CD14-positive monocyte (primary cell): ENCODE data around the gene ZNF385B. TPM values are rescaled to one million over a fixed set of nuclear protein-coding genes. Genes with fewer than 3 reads are reported as not detected.

Experiments
- DNase-seq, 3 donors: peaks; one replicate each; pipeline ENCODE4 v3.0.0-alpha.2; 2011 to 2022
- H2AFZ ChIP-seq: 2 replicates; pipeline ENCODE4 v1.6.0; 2012; ENCODE audit warnings: mild to moderate bottlenecking, low read depth, low read length, inconsistent platforms; ENCODE audit not compliant: insufficient read depth, poor library complexity, severe bottlenecking
- H3K27ac ChIP-seq, 2 donors: 1 replicate in 1 of 2; 2 replicates in 1 of 2; pipeline ENCODE4 v1.5.1; 2012 to 2013; ENCODE audit warnings: low read length in 2 of 2, control low read depth in 1 of 2, inconsistent platforms in 1 of 2, low read depth in 1 of 2, mild to moderate bottlenecking in 1 of 2
- H3K27me3 ChIP-seq, 2 donors: one replicate each; pipeline versions ENCODE4 v1.6.0 to v1.6.1; 2011 to 2013; ENCODE audit warnings: low read length in 2 of 2; ENCODE audit not compliant: control insufficient read depth in 2 of 2, insufficient read depth in 2 of 2
- H3K36me3 ChIP-seq, 2 donors: replicated peaks in 1 of 2; 1 replicate in 1 of 2; 2 replicates in 1 of 2; pipeline versions ENCODE4 v1.5.1 to v1.6.1; 2012 to 2013; ENCODE audit warnings: low read length in 2 of 2, control low read depth in 1 of 2, inconsistent platforms in 1 of 2, mild to moderate bottlenecking in 1 of 2; ENCODE audit not compliant: insufficient read depth in 2 of 2, control insufficient read depth in 1 of 2
- H3K4me1 ChIP-seq, 2 donors: 1 replicate in 1 of 2; 2 replicates in 1 of 2; pipeline versions ENCODE4 v1.5.1 to v1.6.1; 2012 to 2013; ENCODE audit warnings: low read length in 2 of 2, control low read depth in 1 of 2, inconsistent platforms in 1 of 2, mild to moderate bottlenecking in 1 of 2, moderate library complexity in 1 of 2; ENCODE audit not compliant: insufficient read depth in 2 of 2, control insufficient read depth in 1 of 2
- H3K4me2 ChIP-seq: replicated peaks from 2 replicates; pipeline ENCODE3; 2012; ENCODE audit warnings: low read length, moderate library complexity, mild to moderate bottlenecking; ENCODE audit not compliant: poor library complexity, severe bottlenecking; ENCODE audit errors: extremely low read depth
- H3K4me3 ChIP-seq, 3 experiments: fragments of 200-600 bp in 1 of 3; sonication (generic) in 1 of 3; replicated peaks in 1 of 3; 1 replicate in 2 of 3; 2 replicates in 1 of 3; pipeline ENCODE4 v1.5.1; 2011 to 2013; ENCODE audit warnings: low read length in 3 of 3, mild to moderate bottlenecking in 3 of 3, control low read depth in 2 of 3, low read depth in 2 of 3, inconsistent platforms in 1 of 3, moderate library complexity in 1 of 3
- H3K79me2 ChIP-seq: 2 replicates; pipeline ENCODE4 v1.6.0; 2012; ENCODE audit warnings: mild to moderate bottlenecking, control low read depth, inconsistent platforms, low read length, moderate library complexity; ENCODE audit not compliant: insufficient read depth
- H3K9ac ChIP-seq: 2 replicates; pipeline ENCODE4 v1.6.0; 2017; ENCODE audit warnings: low read length, mild to moderate bottlenecking; ENCODE audit not compliant: insufficient read depth, poor library complexity, severe bottlenecking
- H3K9me3 ChIP-seq, 2 donors: replicated peaks in 1 of 2; 1 replicate in 1 of 2; 2 replicates in 1 of 2; pipeline versions ENCODE4 v1.5.1 to v1.6.1; 2012 to 2013; ENCODE audit warnings: low read length in 2 of 2, control low read depth in 1 of 2; ENCODE audit not compliant: control insufficient read depth in 1 of 2, insufficient read depth in 1 of 2
- H4K20me1 ChIP-seq: 2 replicates; pipeline ENCODE4 v1.6.0; 2012; ENCODE audit warnings: mild to moderate bottlenecking, low read length, control low read depth, moderate library complexity; ENCODE audit not compliant: insufficient read depth
- H3K27ac Mint-ChIP-seq, 7 donors: one replicate each; pipeline ENCODE4 v1.8.0; 2020; ENCODE audit warnings: mild to moderate bottlenecking in 7 of 7, mixed read lengths in 7 of 7, moderate library complexity in 6 of 7, inconsistent platforms in 2 of 7
- H3K27me3 Mint-ChIP-seq, 3 donors: one replicate each; pipeline ENCODE4 v1.8.0; 2021 to 2022; ENCODE audit warnings: low read depth in 3 of 3, mild to moderate bottlenecking in 3 of 3, mixed read lengths in 3 of 3, moderate library complexity in 3 of 3, inconsistent platforms in 1 of 3
- H3K36me3 Mint-ChIP-seq, 2 donors: one replicate each; pipeline ENCODE4 v1.8.0; 2020; ENCODE audit warnings: mixed read lengths in 2 of 2, inconsistent platforms in 1 of 2, mild to moderate bottlenecking in 1 of 2
- H3K4me1 Mint-ChIP-seq: one replicate; pipeline ENCODE4 v1.8.0; 2020; ENCODE audit warnings: mild to moderate bottlenecking, mixed read lengths
- H3K4me3 Mint-ChIP-seq, 2 donors: one replicate each; pipeline ENCODE4 v1.8.0; 2020; ENCODE audit warnings: mild to moderate bottlenecking in 2 of 2, mixed read lengths in 2 of 2, moderate library complexity in 1 of 2
- H3K9me3 Mint-ChIP-seq, 7 donors: one replicate each; pipeline ENCODE4 v1.8.0; 2020 to 2022; ENCODE audit warnings: mixed read lengths in 7 of 7, mild to moderate bottlenecking in 6 of 7, moderate library complexity in 6 of 7, inconsistent platforms in 2 of 7
- WGBS: methylation state at CpG from one replicate; pipeline ENCODE4 v1.1.5; 2013; ENCODE audit warnings: missing lambda C conversion rate; ENCODE audit not compliant: insufficient coverage; 5-methylcytosine and 5-hydroxymethylcytosine counted together
- intact Hi-C, 2 donors: fragments of 100-400 bp; cut with micrococcal nuclease; formaldehyde crosslinking; loops; one replicate each; pipeline versions ENCODE4 v1.15.0 to v1.15.1; 2023
- polyA plus RNA-seq, 3 donors: library from polyadenylated mRNA; depleted of rRNA in 1 of 3; unstranded in 2 of 3; stranded (reverse) in 1 of 3; fragments of 300-500 nt in 2 of 3; fragments of >200 nt in 1 of 3; fragmentation: Illumina TruSeq in 2 of 3; gene quantifications; 1 replicate in 2 of 3; 2 replicates in 1 of 3; pipeline ENCODE4 v1.2.3, GENCODE V29; 2012 to 2021
- TF ChIP-seq, protein P1 (sequence below): fragments of 200-600 bp; IDR thresholded peaks from one replicate; pipeline ENCODE4 v1.8.0; 2022; ENCODE audit warnings: antibody characterized with exemption, mild to moderate bottlenecking

Gene ZNF385B
- polyA plus RNA-seq, 3 donors, result not detected

- no peak overlapping the region for H3K27ac ChIP-seq
- H3K79me2 ChIP-seq, result no peaks in the 10 kb centered on the region
- H3K36me3 ChIP-seq, result no peaks in the 10 kb centered on the region
- no peak overlapping the region for H3K4me2 ChIP-seq
- Mint-ChIP-seq H3K4me1 (no peaks in the 10 kb centered on the region), H3K27ac (no peak overlapping the region), H3K4me3 (no peak overlapping the region), H3K36me3 (no peaks in the 10 kb centered on the region), H3K9me3 (no peaks in the 10 kb centered on the region), H3K27me3 (peaks cover 0 to 3% (median 2%) of the 10 kb centered on the region in 3 donors)
- no peaks in the 10 kb centered on the region for H4K20me1 ChIP-seq
- intact Hi-C loops, result no loop called here
- no peaks in the 10 kb centered on the region for H3K9me3 ChIP-seq
- no peaks in the 10 kb centered on the region for H3K27me3 ChIP-seq
- WGBS, result 95% methylated on average over 3 of the region's 4 CpGs
- no peak overlapping the region for H2AFZ ChIP-seq
- no peaks in the 10 kb centered on the region for H3K4me1 ChIP-seq
- DNase-seq, result no peak
- no peak overlapping the region for H3K9ac ChIP-seq
- TF ChIP-seq, protein P1, sequence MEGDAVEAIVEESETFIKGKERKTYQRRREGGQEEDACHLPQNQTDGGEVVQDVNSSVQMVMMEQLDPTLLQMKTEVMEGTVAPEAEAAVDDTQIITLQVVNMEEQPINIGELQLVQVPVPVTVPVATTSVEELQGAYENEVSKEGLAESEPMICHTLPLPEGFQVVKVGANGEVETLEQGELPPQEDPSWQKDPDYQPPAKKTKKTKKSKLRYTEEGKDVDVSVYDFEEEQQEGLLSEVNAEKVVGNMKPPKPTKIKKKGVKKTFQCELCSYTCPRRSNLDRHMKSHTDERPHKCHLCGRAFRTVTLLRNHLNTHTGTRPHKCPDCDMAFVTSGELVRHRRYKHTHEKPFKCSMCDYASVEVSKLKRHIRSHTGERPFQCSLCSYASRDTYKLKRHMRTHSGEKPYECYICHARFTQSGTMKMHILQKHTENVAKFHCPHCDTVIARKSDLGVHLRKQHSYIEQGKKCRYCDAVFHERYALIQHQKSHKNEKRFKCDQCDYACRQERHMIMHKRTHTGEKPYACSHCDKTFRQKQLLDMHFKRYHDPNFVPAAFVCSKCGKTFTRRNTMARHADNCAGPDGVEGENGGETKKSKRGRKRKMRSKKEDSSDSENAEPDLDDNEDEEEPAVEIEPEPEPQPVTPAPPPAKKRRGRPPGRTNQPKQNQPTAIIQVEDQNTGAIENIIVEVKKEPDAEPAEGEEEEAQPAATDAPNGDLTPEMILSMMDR, result no peak
- H3K4me3 ChIP-seq, result no peak overlapping the region
Observed at GRCh38 chr2:179771791-179772190, 89.6 kb downstream of the ZNF385B start.

GRCh38 chr2:179770029-179770428, 91.4 kb downstream of the ZNF385B start:
- intact Hi-C loops, result no loop called here
- no peaks in the 10 kb centered on the region for H4K20me1 ChIP-seq
- no peak overlapping the region for H3K27ac Mint-ChIP-seq
- no peaks in the 10 kb centered on the region for H3K4me1 ChIP-seq
- TF ChIP-seq, protein P1, result no peak
- H3K4me3 ChIP-seq, result no peak overlapping the region
- no peaks in the 10 kb centered on the region for H3K36me3 ChIP-seq
- no peaks in the 10 kb centered on the region for H3K4me1 Mint-ChIP-seq
- no peaks in the 10 kb centered on the region for H3K79me2 ChIP-seq
- DNase-seq, result no peak
- no peak overlapping the region for H3K27ac ChIP-seq
- H3K9me3 ChIP-seq, result no peaks in the 10 kb centered on the region
- H3K4me2 ChIP-seq, result no peak overlapping the region
- H3K27me3 ChIP-seq, result no peaks in the 10 kb centered on the region
- H3K27me3 Mint-ChIP-seq, result peaks cover 0 to 3% (median 2%) of the 10 kb centered on the region in 3 donors
- no peak overlapping the region for H3K4me3 Mint-ChIP-seq
- peaks cover 0 to 2% (median 0%) of the 10 kb centered on the region in 7 donors for H3K9me3 Mint-ChIP-seq
- no CpG with 5 or more reads among the region's 1 CpG for WGBS
- H3K9ac ChIP-seq, result no peak overlapping the region
- no peak overlapping the region for H2AFZ ChIP-seq
- no peaks in the 10 kb centered on the region for H3K36me3 Mint-ChIP-seq
